Panc1 (cell line): ENCODE data around the gene CAPRIN2. TPM values are rescaled to one million over a fixed set of nuclear protein-coding genes. Genes with fewer than 3 reads are reported as not detected.

Experiments
- ATAC-seq: fragments of 200-7000 bp; cut with Tn5 transposase; 2 replicates; pipeline ENCODE4 v1.9.1; 2020; ENCODE audit warnings: mild to moderate bottlenecking, moderate library complexity
- BruUV-seq: library from RNA; stranded (reverse); fragments of 400-500 nt; replicated peaks from 2 replicates; lab custom pipeline; 2021; lab: Mats Ljungman, UMichigan
- CTCF ChIA-PET: fragments of 300-600 bp; sonication (Branson Sonifier 250); formaldehyde crosslinking; loops from one replicate; lab custom pipeline; 2022; ENCODE audit warnings: antibody characterized with exemption; lab: Charles Lee
- POLR2A ChIA-PET: fragments of 300-600 bp; sonication (Branson Sonifier 250); formaldehyde crosslinking; loops from one replicate; lab custom pipeline; 2022; ENCODE audit warnings: antibody characterized with exemption; lab: Charles Lee
- DNase-seq: peaks from one replicate; pipeline ENCODE4 v3.0.0-alpha.2; 2010; ENCODE audit warnings: low read depth, low spot score
- H3K27ac ChIP-seq: 2 replicates; pipeline ENCODE4 v1.5.1; 2011; ENCODE audit warnings: mild to moderate bottlenecking, low read length, inconsistent platforms
- H3K27me3 ChIP-seq: fragments of 200-500 bp; sonication (Bioruptor generic); 2 replicates; pipeline ENCODE4 v1.6.0; 2014; ENCODE audit warnings: low read length, inconsistent platforms; ENCODE audit not compliant: control insufficient read depth, insufficient read depth
- H3K36me3 ChIP-seq: fragments of 200-500 bp; sonication (Bioruptor generic); 2 replicates; pipeline ENCODE4 v1.5.1; 2014; ENCODE audit warnings: inconsistent platforms, mild to moderate bottlenecking, low read length, moderate library complexity; ENCODE audit not compliant: control insufficient read depth, insufficient read depth
- H3K4me1 ChIP-seq: 2 replicates; pipeline ENCODE4 v1.5.1; 2011; ENCODE audit warnings: inconsistent platforms, mild to moderate bottlenecking, low read length, moderate library complexity; ENCODE audit not compliant: control insufficient read depth, insufficient read depth
- H3K4me3 ChIP-seq, 2 experiments: 2 replicates each; pipeline ENCODE4 v1.5.1; 2011 to 2012; ENCODE audit warnings: low read depth in 2 of 2, low read length in 2 of 2, mild to moderate bottlenecking in 2 of 2, inconsistent platforms in 1 of 2, moderate library complexity in 1 of 2
- H3K9me3 ChIP-seq: fragments of 200-500 bp; sonication (Bioruptor generic); 2 replicates; pipeline ENCODE4 v1.5.1; 2014; ENCODE audit warnings: low read depth, mild to moderate bottlenecking, inconsistent platforms, low read length, moderate library complexity; ENCODE audit not compliant: control insufficient read depth, insufficient read depth
- POLR2AphosphoS5 ChIP-seq: IDR thresholded peaks from 2 replicates; pipeline ENCODE4 v1.6.1; 2012; ENCODE audit warnings: mild to moderate bottlenecking, low read depth, low read length, moderate library complexity
- SIN3A ChIP-seq: IDR thresholded peaks from 2 replicates; pipeline ENCODE4 v1.6.1; 2012; ENCODE audit warnings: low read depth, mild to moderate bottlenecking, low read length, moderate library complexity, borderline replicate concordance; ENCODE audit not compliant: insufficient read depth
- TCF7L2 ChIP-seq: IDR thresholded peaks from 2 replicates; pipeline ENCODE4 v1.6.1; 2011; ENCODE audit warnings: mild to moderate bottlenecking, low read depth, low read length, inconsistent platforms
- in situ Hi-C: cut with HindIII; loops from 2 replicates; pipeline ENCODE4 v1.10.0; 2016; ENCODE audit warnings: low sequenced_read_pairs, low pct_unique_long_range_greater_than_20kb
- intact Hi-C: fragments of 100-400 bp; cut with micrococcal nuclease; formaldehyde crosslinking; loops from one replicate; pipeline ENCODE4 v1.10.0; 2022; ENCODE audit not compliant: unreplicated experiment
- total RNA-seq: library from RNA; stranded (reverse); gene quantifications from one replicate; pipeline ENCODE4 v1.2.1, GENCODE V29; 2021; ENCODE audit not compliant: unreplicated experiment
- TF ChIP-seq, protein P1 (sequence below): fragments of 450-650 bp; IDR thresholded peaks from 2 replicates; pipeline ENCODE4 v1.5.1; 2017; ENCODE audit warnings: mild to moderate bottlenecking
- TF ChIP-seq, protein P2 (sequence below), 2 experiments: IDR thresholded peaks; 2 replicates each; pipeline ENCODE4 v1.6.1; 2011 to 2012; ENCODE audit warnings: low read depth in 2 of 2, control low read depth in 1 of 2, low read length in 1 of 2, mild to moderate bottlenecking in 1 of 2, moderate library complexity in 1 of 2; ENCODE audit not compliant: insufficient read depth in 1 of 2

The CAPRIN2 gene
- total RNA-seq, 1 experiment from 2014 or later: 28.6 TPM

DNA sequence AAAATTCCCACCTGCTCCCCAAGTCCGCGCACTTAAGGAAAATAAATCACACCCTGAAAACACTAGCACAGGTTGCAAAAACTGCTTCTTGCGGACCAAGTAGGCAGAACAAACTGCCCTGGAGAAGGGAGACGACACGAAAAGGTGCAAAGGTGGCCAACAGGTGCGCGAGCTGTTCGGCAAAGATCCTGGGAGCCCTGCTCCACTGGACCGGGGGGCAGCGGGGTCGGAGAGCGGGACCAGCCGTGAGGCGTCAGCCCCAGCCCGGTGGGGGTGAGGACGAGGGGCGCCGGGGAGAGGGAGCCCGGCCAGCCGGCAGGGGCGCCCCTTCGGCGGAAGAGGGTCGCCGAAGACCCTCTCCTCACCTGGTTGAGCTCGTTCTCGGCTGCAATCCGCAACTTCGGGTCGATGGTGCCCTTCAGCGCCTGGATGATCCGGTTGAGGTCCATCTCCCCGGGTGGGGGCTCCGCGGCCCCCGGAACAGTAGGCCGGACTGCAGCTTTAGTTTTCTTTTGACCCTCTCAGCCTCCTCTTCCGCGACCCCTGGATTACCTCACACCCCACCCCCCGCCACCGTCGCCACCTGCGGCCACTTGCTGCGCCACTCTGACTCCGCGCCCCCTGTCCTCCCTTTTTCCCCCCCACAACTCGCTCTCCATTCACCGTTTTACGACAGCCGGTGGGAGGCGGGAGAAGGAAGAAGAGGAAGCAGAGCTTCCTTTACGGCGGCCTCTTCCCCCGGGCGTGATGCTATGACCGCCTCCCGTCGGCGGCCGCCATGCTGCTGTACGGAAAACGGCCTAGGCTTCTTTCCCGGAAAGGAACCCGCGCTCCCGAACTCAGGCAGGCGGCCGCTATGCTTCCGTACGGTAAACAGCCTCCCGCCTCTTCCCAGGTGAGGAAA lies 59.3 kb downstream of the CAPRIN2 start, which contains the start of gene IPO8:
Gene IPO8, minus strand, starts transcription at position 671 of the 904 bp plus-strand sequence. Its CDS starts 222 bp downstream, at position 449.
- Histone ChIP-seq H3K27me3 (no peaks in the 10 kb centered on the region), H3K27ac (peak within 1 kb of the TSS; percentile 96), H3K9me3 (no peaks in the 10 kb centered on the region), H3K36me3 (no peaks in the 10 kb centered on the region; the same call in 1 of the 2 replicates), H3K4me3 (peak within 1 kb of the TSS; percentile 95), H3K4me1 (peaks cover 28% of the 10 kb centered on the region)
- CTCF ChIA-PET: interaction anchor here (0.6 to 0.7 kb wide), 5 partner anchors 8 to 858 kb away, joined by 3 to 14 read pairs (median 6); no protein-coding TSS in a partner anchor
- BruUV-seq: TSS peak; percentile 83
- intact Hi-C loops: no loop called here
- in situ Hi-C loops: no loop called here
- ATAC-seq (peak; percentile 96), DNase-seq (peak; percentile 57)
- TF ChIP-seq, protein P1, sequence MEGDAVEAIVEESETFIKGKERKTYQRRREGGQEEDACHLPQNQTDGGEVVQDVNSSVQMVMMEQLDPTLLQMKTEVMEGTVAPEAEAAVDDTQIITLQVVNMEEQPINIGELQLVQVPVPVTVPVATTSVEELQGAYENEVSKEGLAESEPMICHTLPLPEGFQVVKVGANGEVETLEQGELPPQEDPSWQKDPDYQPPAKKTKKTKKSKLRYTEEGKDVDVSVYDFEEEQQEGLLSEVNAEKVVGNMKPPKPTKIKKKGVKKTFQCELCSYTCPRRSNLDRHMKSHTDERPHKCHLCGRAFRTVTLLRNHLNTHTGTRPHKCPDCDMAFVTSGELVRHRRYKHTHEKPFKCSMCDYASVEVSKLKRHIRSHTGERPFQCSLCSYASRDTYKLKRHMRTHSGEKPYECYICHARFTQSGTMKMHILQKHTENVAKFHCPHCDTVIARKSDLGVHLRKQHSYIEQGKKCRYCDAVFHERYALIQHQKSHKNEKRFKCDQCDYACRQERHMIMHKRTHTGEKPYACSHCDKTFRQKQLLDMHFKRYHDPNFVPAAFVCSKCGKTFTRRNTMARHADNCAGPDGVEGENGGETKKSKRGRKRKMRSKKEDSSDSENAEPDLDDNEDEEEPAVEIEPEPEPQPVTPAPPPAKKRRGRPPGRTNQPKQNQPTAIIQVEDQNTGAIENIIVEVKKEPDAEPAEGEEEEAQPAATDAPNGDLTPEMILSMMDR: peak; percentile 73
- TF ChIP-seq, protein P2, sequence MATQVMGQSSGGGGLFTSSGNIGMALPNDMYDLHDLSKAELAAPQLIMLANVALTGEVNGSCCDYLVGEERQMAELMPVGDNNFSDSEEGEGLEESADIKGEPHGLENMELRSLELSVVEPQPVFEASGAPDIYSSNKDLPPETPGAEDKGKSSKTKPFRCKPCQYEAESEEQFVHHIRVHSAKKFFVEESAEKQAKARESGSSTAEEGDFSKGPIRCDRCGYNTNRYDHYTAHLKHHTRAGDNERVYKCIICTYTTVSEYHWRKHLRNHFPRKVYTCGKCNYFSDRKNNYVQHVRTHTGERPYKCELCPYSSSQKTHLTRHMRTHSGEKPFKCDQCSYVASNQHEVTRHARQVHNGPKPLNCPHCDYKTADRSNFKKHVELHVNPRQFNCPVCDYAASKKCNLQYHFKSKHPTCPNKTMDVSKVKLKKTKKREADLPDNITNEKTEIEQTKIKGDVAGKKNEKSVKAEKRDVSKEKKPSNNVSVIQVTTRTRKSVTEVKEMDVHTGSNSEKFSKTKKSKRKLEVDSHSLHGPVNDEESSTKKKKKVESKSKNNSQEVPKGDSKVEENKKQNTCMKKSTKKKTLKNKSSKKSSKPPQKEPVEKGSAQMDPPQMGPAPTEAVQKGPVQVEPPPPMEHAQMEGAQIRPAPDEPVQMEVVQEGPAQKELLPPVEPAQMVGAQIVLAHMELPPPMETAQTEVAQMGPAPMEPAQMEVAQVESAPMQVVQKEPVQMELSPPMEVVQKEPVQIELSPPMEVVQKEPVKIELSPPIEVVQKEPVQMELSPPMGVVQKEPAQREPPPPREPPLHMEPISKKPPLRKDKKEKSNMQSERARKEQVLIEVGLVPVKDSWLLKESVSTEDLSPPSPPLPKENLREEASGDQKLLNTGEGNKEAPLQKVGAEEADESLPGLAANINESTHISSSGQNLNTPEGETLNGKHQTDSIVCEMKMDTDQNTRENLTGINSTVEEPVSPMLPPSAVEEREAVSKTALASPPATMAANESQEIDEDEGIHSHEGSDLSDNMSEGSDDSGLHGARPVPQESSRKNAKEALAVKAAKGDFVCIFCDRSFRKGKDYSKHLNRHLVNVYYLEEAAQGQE (IDR thresholded peaks at IDR 0.05; ENCODE audit: insufficient read depth in 1 of 2, low read depth in 2 of 2, low read length in 1 of 2): no peak
- peak; percentile 62; the same call in 1 of the 2 replicates for TF ChIP-seq SIN3A
- TF ChIP-seq TCF7L2: peak; percentile 82
- peak; percentile 64; the same call in 1 of the 2 replicates for TF ChIP-seq POLR2AphosphoS5
- POLR2A ChIA-PET: no interaction called here

DNA sequence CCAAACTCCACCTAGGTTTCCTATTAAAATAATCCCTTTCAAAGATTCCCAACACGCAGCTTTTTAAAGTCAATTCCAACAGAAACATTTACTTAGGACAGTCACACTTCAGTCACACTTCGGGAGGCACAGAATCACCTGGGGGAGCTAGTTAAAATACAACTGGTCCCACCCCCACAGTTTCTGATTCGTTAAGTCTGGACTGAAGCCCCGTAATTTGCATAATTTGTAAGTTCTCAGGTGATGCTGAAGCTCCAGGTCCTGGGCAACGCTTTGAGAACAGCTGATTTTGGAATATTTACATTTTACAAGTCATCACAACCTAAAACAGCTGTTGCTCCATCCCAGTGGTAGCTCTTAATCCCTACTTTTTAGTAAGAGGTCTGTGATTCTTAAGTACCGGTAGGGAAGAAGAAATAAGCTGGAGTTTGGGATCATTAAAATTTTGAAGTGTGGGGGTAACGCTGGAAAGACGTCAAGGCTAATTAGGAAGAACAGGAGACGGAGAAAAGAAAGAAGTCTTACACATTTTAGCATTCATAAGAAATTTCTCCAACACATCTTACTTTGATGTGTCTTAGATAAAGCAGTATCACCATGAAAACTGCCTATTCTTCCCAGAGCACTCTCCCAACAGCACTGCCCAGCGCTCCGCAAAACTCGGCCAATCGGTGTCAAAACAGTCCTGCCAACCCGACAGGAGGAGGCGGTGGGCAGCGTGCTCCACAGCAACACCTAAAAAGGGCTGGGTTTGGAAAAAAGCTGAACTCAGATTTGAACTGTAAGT lies 60.1 kb downstream of the CAPRIN2 start:
- Histone ChIP-seq H3K36me3 (no peaks in the 10 kb centered on the region; the same call in 1 of the 2 replicates), H3K4me1 (peaks cover 28% of the 10 kb centered on the region), H3K27ac (peak overlapping the region; percentile 96), H3K4me3 (peak overlapping the region; percentile 95), H3K27me3 (no peaks in the 10 kb centered on the region), H3K9me3 (no peaks in the 10 kb centered on the region)
- ChIA-PET POLR2A (no interaction called here), CTCF (no interaction called here)
- TF ChIP-seq, protein P2 (IDR thresholded peaks at IDR 0.05; ENCODE audit: insufficient read depth in 1 of 2, low read depth in 2 of 2, low read length in 1 of 2): no peak
- TF ChIP-seq POLR2AphosphoS5: no peak
- in situ Hi-C loops (no loop called here), intact Hi-C loops (no loop called here)
- no peak for DNase-seq
- ATAC-seq: peak; percentile 71
- BruUV-seq: no TSS peak
